MM.1S (cell line): Measurements from ENCODE around the gene ACSS1.

Experiments used
- DNase-seq: peaks from one replicate; pipeline ENCODE4 v3.0.0-alpha.2; 2015
- H2AFZ ChIP-seq: fragments of 300-600 bp; sonication (generic); 2 replicates; pipeline ENCODE4 v1.6.0; 2016; ENCODE audit warnings: antibody characterized with exemption, low read length
- H3F3A ChIP-seq: fragments of 300-600 bp; sonication (generic); 2 replicates; pipeline ENCODE4 v1.6.1; 2016; ENCODE audit warnings: mild to moderate bottlenecking, antibody characterized with exemption, low read length, moderate library complexity, mixed read lengths; ENCODE audit not compliant: insufficient read depth
- H3K27ac ChIP-seq: fragments of 300-600 bp; sonication (generic); 2 replicates; pipeline ENCODE4 v1.5.1; 2016; ENCODE audit warnings: mild to moderate bottlenecking, low read length
- H3K27me3 ChIP-seq: fragments of 300-600 bp; sonication (generic); replicated peaks from 2 replicates; pipeline ENCODE4 v1.6.0; 2016; ENCODE audit warnings: low read length; ENCODE audit not compliant: insufficient read depth
- H3K36me3 ChIP-seq: fragments of 300-600 bp; sonication (generic); replicated peaks from 2 replicates; pipeline ENCODE4 v1.6.1; 2016; ENCODE audit warnings: mild to moderate bottlenecking, low read length, mixed read lengths; ENCODE audit not compliant: insufficient read depth
- H3K4me1 ChIP-seq: fragments of 300-600 bp; sonication (generic); 2 replicates; pipeline ENCODE4 v1.6.1; 2016; ENCODE audit warnings: low read length, mixed read lengths
- H3K4me2 ChIP-seq: fragments of 300-600 bp; sonication (generic); 2 replicates; pipeline ENCODE4 v1.6.0; 2016; ENCODE audit warnings: low read depth, low read length
- H3K4me3 ChIP-seq: fragments of 300-600 bp; sonication (generic); 2 replicates; pipeline ENCODE4 v1.5.1; 2016; ENCODE audit warnings: low read length, mixed read lengths
- H3K79me2 ChIP-seq: fragments of 300-600 bp; sonication (generic); 2 replicates; pipeline ENCODE4 v1.6.1; 2016; ENCODE audit warnings: mixed run types, low read length, mixed read lengths
- H3K9ac ChIP-seq: fragments of 300-600 bp; sonication (generic); 2 replicates; pipeline ENCODE4 v1.6.1; 2016; ENCODE audit warnings: low read length, mixed read lengths
- H3K9me2 ChIP-seq: fragments of 300-600 bp; sonication (generic); replicated peaks from 2 replicates; pipeline ENCODE4 v1.6.1; 2016; ENCODE audit warnings: mild to moderate bottlenecking, low read length, mixed read lengths; ENCODE audit not compliant: insufficient read depth
- H3K9me3 ChIP-seq: fragments of 300-600 bp; sonication (generic); replicated peaks from 2 replicates; pipeline ENCODE4 v1.6.1; 2016; ENCODE audit warnings: mild to moderate bottlenecking, low read length, mixed read lengths; ENCODE audit not compliant: insufficient read depth
- H4K20me1 ChIP-seq: fragments of 300-600 bp; sonication (generic); 2 replicates; pipeline ENCODE4 v1.6.1; 2016; ENCODE audit warnings: mild to moderate bottlenecking, low read length, moderate library complexity, mixed read lengths; ENCODE audit not compliant: insufficient read depth
- EZH2 ChIP-seq: fragments of 300-600 bp; sonication (generic); optimal IDR thresholded peaks from 2 replicates; pipeline ENCODE3; 2017; ENCODE audit warnings: low read depth, mild to moderate bottlenecking, antibody characterized with exemption, low read length, mixed read lengths
- EZH2phosphoT487 ChIP-seq: fragments of 300-600 bp; sonication (generic); IDR thresholded peaks from 2 replicates; pipeline ENCODE4 v1.6.1; 2018; ENCODE audit warnings: antibody characterized with exemption, low read length
- TF ChIP-seq, protein P1 (sequence below): fragments of 300-600 bp; sonication (generic); IDR thresholded peaks from 2 replicates; pipeline ENCODE4 v1.5.1; 2016; ENCODE audit warnings: antibody characterized with exemption, low read length, mixed read lengths

Gene ACSS1

DNA sequence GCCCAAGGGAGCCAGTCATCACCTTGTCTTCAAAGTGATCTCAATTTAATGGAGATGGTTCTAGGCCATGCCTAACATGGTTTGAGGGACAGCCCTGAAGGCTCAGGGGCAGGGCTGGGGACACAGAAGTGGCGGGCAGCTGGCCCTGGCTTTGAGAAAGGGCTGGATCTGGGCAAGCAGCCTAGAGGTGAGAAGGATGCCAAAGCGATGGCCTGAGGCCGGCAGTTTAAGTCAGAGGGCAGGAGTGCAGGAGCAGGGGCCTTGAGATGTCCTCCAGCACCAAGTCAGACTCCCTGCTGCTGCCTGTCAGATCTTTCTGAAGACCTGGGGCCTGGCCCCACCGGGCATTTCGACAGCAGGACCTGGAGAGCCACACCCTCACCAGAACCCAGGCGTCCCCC lies 37.0 kb downstream of the ACSS1 start:
- Histone ChIP-seq H3K9me3 (no peaks in the 10 kb centered on the region), H2AFZ (no peak overlapping the region), H3K27me3 (no peaks in the 10 kb centered on the region), H3K27ac (no peak overlapping the region), H3K9me2 (no peaks in the 10 kb centered on the region), H3K4me1 (peaks cover 33% of the 10 kb centered on the region), H3K4me2 (no peak overlapping the region), H3K9ac (no peak overlapping the region), H3K36me3 (no peaks in the 10 kb centered on the region; the same call in 1 of the 2 replicates), H3K4me3 (no peak overlapping the region), H3K79me2 (peaks cover 61% of the 10 kb centered on the region), H4K20me1 (no peaks in the 10 kb centered on the region), H3F3A (peaks cover 29% of the 10 kb centered on the region)
- TF ChIP-seq, protein P1, sequence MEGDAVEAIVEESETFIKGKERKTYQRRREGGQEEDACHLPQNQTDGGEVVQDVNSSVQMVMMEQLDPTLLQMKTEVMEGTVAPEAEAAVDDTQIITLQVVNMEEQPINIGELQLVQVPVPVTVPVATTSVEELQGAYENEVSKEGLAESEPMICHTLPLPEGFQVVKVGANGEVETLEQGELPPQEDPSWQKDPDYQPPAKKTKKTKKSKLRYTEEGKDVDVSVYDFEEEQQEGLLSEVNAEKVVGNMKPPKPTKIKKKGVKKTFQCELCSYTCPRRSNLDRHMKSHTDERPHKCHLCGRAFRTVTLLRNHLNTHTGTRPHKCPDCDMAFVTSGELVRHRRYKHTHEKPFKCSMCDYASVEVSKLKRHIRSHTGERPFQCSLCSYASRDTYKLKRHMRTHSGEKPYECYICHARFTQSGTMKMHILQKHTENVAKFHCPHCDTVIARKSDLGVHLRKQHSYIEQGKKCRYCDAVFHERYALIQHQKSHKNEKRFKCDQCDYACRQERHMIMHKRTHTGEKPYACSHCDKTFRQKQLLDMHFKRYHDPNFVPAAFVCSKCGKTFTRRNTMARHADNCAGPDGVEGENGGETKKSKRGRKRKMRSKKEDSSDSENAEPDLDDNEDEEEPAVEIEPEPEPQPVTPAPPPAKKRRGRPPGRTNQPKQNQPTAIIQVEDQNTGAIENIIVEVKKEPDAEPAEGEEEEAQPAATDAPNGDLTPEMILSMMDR, result no peak
- TF ChIP-seq EZH2 (no peak), EZH2phosphoT487 (no peak)
- DNase-seq, result no peak

DNA sequence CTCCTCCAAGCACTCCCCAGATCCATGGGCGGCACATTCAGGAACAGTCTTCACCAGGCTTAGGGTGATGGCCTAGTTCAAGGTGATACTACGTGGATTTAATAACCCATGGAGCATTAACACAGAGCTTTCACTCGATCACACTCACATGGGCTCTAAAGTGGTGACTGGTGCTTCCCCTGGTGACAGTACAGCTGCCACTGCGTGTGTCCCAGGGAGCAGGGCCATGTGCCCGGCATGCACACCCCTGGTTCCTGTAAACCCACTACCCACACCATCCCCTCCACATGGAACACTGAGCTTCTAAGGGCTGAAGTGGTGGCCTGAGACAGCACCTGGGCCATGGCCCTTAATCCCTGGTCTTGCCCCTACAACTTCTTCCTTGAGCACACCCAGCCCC lies 37.6 kb downstream of the ACSS1 start:
- DNase-seq, result no peak
- no peak overlapping the region for H3K4me2 ChIP-seq
- H3K9me3 ChIP-seq, result no peaks in the 10 kb centered on the region
- peaks cover 59% of the 10 kb centered on the region for H3K79me2 ChIP-seq
- no peaks in the 10 kb centered on the region for H3K27me3 ChIP-seq
- H3K4me1 ChIP-seq, result peaks cover 39% of the 10 kb centered on the region
- no peak overlapping the region for H3K4me3 ChIP-seq
- H3K27ac ChIP-seq, result no peak overlapping the region
- no peaks in the 10 kb centered on the region for H3K9me2 ChIP-seq
- TF ChIP-seq EZH2, result no peak
- no peak for TF ChIP-seq EZH2phosphoT487
- TF ChIP-seq, protein P1, result no peak
- no peak overlapping the region for H3K9ac ChIP-seq
- no peak overlapping the region for H2AFZ ChIP-seq
- no peaks in the 10 kb centered on the region for H4K20me1 ChIP-seq
- peaks cover 34% of the 10 kb centered on the region for H3F3A ChIP-seq
- H3K36me3 ChIP-seq, result no peaks in the 10 kb centered on the region; the same call in 1 of the 2 replicates

DNA sequence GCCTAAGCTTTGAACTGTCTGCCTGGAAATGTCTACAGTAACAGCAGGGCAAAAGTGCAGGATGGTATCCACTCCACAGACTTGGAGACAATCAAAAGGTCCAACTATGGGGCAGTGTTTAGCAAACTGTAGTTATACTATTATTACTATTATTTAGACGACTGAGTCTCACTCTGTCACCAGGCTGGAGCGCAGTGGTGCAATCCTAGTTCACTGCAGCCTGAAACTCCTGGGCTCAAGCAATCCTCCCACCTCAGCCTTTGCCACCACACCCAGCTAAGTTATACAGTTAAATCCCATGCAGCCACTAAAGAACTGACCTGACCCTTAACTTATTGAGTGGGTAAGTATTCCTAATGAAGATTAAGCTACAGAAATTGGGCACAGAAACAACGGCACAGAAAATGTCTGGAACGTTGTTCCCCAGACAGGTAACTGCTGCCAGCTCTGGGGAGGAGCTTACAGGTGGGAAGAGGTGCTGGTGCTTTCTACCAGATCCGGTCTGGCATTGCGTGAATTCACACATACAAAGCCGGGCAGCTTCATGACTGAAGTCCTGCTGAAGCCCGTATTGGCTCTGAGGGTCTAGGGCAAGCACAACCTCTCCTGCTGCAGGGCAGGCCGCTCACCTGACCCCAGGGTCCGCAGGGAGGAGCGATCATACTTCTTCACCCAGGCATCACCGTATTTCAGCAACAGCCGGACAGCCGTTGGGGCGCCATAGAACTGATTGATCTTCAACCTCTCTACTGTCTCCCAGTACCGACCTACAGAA lies 38.4 kb downstream of the ACSS1 start:
- H3K27me3 ChIP-seq, result no peaks in the 10 kb centered on the region
- no peak overlapping the region for H3K4me3 ChIP-seq
- no peak for TF ChIP-seq EZH2phosphoT487
- no peak for TF ChIP-seq EZH2
- TF ChIP-seq, protein P1, result no peak
- no peak overlapping the region for H3K4me2 ChIP-seq
- H4K20me1 ChIP-seq, result no peaks in the 10 kb centered on the region
- no peaks in the 10 kb centered on the region for H3K9me2 ChIP-seq
- H3K9ac ChIP-seq, result no peak overlapping the region
- DNase-seq, result no peak
- peaks cover 45% of the 10 kb centered on the region for H3K4me1 ChIP-seq
- H3F3A ChIP-seq, result peaks cover 42% of the 10 kb centered on the region
- no peak overlapping the region for H2AFZ ChIP-seq
- peaks cover 51% of the 10 kb centered on the region for H3K79me2 ChIP-seq
- H3K27ac ChIP-seq, result no peak overlapping the region
- H3K9me3 ChIP-seq, result no peaks in the 10 kb centered on the region
- H3K36me3 ChIP-seq, result no peaks in the 10 kb centered on the region; the same call in 1 of the 2 replicates
